Keratinocyte (primary cell): Measurements from ENCODE around the gene ADIPOR1. TPM values are rescaled to one million over a fixed set of nuclear protein-coding genes. Genes with fewer than 3 reads are reported as not detected.

Experiments
- DNase-seq: peaks from one replicate; pipeline ENCODE4 v3.0.0-alpha.2; 2011; ENCODE audit warnings: low read depth, missing footprints, low spot score
- FAIRE-seq: peaks from 2 replicates; lab custom pipeline; 2011; peaks lifted over from hg19 to GRCh38; lab: Jason Lieb, UNC
- H2AFZ ChIP-seq: 2 replicates; pipeline ENCODE4 v1.6.0; 2012; ENCODE audit warnings: low read length, control low read depth, inconsistent platforms; ENCODE audit not compliant: control insufficient read depth
- H3K27ac ChIP-seq: 2 replicates; pipeline ENCODE4 v1.5.1; 2011; ENCODE audit warnings: low read length; ENCODE audit not compliant: control insufficient read depth, insufficient read depth
- H3K27me3 ChIP-seq: 3 replicates; pipeline ENCODE4 v1.6.0; 2011; ENCODE audit warnings: low read length; ENCODE audit not compliant: control insufficient read depth, insufficient read depth; ENCODE audit errors: extremely low read depth
- H3K36me3 ChIP-seq, 2 experiments: 2 replicates in 1 of 2; 3 replicates in 1 of 2; pipeline ENCODE4 v1.5.1; 2011; ENCODE audit warnings: low read length in 2 of 2, mild to moderate bottlenecking in 1 of 2; ENCODE audit not compliant: control insufficient read depth in 2 of 2, insufficient read depth in 2 of 2; ENCODE audit errors: extremely low read depth in 1 of 2
- H3K4me1 ChIP-seq: 3 replicates; pipeline ENCODE4 v1.5.1; 2011; ENCODE audit warnings: low read length; ENCODE audit not compliant: control insufficient read depth, insufficient read depth; ENCODE audit errors: extremely low read depth
- H3K4me2 ChIP-seq: 3 replicates; pipeline ENCODE4 v1.6.0; 2011; ENCODE audit warnings: low read depth, low read length; ENCODE audit not compliant: control insufficient read depth, insufficient read depth; ENCODE audit errors: extremely low read depth
- H3K4me3 ChIP-seq, 3 experiments: fragments of 200-600 bp in 1 of 3; sonication (generic) in 1 of 3; 2 replicates in 2 of 3; 3 replicates in 1 of 3; pipeline ENCODE4 v1.5.1; 2011 to 2016; ENCODE audit warnings: low read length in 3 of 3, mild to moderate bottlenecking in 3 of 3, control low read depth in 2 of 3, inconsistent platforms in 1 of 3, low read depth in 1 of 3, mixed read lengths in 1 of 3, mixed run types in 1 of 3, moderate library complexity in 1 of 3; ENCODE audit not compliant: control insufficient read depth in 2 of 3, insufficient read depth in 2 of 3; ENCODE audit errors: extremely low read depth in 1 of 3
- H3K79me2 ChIP-seq: 2 replicates; pipeline ENCODE4 v1.6.0; 2012; ENCODE audit warnings: low read length; ENCODE audit not compliant: control insufficient read depth, insufficient read depth
- H3K9ac ChIP-seq: 3 replicates; pipeline ENCODE4 v1.6.0; 2011; ENCODE audit warnings: low read length; ENCODE audit not compliant: control insufficient read depth, insufficient read depth; ENCODE audit errors: extremely low read depth
- H3K9me1 ChIP-seq: 3 replicates; pipeline ENCODE4 v1.6.0; 2011; ENCODE audit warnings: low read length; ENCODE audit not compliant: control insufficient read depth, insufficient read depth; ENCODE audit errors: extremely low read depth
- H3K9me3 ChIP-seq: 2 replicates; pipeline ENCODE4 v1.5.1; 2012; ENCODE audit warnings: low read depth, low read length; ENCODE audit not compliant: control insufficient read depth
- H4K20me1 ChIP-seq: 3 replicates; pipeline ENCODE4 v1.6.0; 2011; ENCODE audit warnings: low read length; ENCODE audit not compliant: control insufficient read depth, insufficient read depth; ENCODE audit errors: extremely low read depth
- EZH2 ChIP-seq: IDR thresholded peaks from one replicate; pipeline ENCODE4 v1.6.1; 2012; ENCODE audit warnings: inconsistent platforms, mild to moderate bottlenecking, low read length, moderate library complexity
- dilution Hi-C: fragments of 300-500 bp; cut with MboI; formaldehyde crosslinking; loops from one replicate; pipeline ENCODE4 v1.7.0; 2020; ENCODE audit warnings: low sequenced_read_pairs; ENCODE audit not compliant: extremely low pct_ligation_motif_present
- polyA plus RNA-seq, 5 experiments: library from polyadenylated mRNA; depleted of rRNA in 3 of 5; stranded (reverse) in 3 of 5; stranded (forward) in 1 of 5; unstranded in 1 of 5; fragments of >200 nt; gene quantifications; 1 replicate in 1 of 5; 2 replicates in 3 of 5; 3 replicates in 1 of 5; pipeline versions ENCODE4 v1.2.1 to v1.2.3, GENCODE V29; 2011 to 2012; ENCODE audit warnings: missing spikeins in 2 of 5, low read depth in 1 of 5, low replicate concordance in 1 of 5
- TF ChIP-seq, protein P1 (sequence below), 3 experiments: IDR thresholded peaks in 1 of 3; conservative IDR thresholded peaks in 1 of 3; optimal IDR thresholded peaks in 1 of 3; 2 replicates in 2 of 3; 3 replicates in 1 of 3; pipeline versions ENCODE3 to v1.5.1; 2011; ENCODE audit warnings: low read length in 3 of 3, mild to moderate bottlenecking in 3 of 3, moderate library complexity in 2 of 3, control low read depth in 1 of 3, inconsistent platforms in 1 of 3; ENCODE audit not compliant: insufficient read depth in 2 of 3; ENCODE audit errors: extremely low read depth in 1 of 3

ADIPOR1 gene
- polyA plus RNA-seq, 1 donor (not counting 4 experiments of a cell fraction or from before 2014, with no cell fraction given), result 260 TPM

DNA sequence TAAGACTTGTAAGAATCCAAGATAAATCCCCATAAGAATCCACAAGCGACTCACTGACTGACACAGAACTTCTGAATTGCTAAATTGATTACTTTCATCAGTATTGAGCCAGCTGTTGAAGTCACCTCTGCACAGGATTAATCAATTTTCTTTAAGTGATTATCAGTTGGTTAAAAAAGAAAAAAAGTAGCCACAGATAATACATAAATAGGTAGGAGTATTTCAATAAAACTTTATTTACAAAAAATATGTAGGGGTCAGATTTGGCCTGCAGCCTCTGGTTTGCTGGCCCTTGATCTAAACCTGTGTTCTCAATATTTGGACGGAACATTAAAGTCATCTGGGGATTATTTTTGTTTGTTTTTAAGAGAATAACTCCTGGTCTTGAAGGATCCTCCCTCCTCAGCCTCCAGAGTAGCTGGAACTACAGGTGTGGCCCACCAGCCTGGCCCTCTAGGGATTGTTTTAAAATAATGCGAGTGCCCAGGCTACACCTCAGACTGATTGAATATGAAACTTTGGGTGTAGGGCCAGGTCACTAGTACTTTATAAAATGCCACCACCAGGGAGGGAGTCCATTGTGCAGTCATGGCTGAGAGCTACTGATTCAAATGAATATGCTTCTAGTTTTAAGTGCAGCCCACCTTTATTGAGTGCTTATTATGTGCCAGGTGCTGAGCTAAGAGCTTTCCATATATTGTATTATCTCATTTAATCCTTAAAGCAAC lies 42.3 kb upstream of the ADIPOR1 start:
- no peak overlapping the region for H3K9ac ChIP-seq
- no peaks in the 10 kb centered on the region for H3K9me1 ChIP-seq
- TF ChIP-seq, protein P1, sequence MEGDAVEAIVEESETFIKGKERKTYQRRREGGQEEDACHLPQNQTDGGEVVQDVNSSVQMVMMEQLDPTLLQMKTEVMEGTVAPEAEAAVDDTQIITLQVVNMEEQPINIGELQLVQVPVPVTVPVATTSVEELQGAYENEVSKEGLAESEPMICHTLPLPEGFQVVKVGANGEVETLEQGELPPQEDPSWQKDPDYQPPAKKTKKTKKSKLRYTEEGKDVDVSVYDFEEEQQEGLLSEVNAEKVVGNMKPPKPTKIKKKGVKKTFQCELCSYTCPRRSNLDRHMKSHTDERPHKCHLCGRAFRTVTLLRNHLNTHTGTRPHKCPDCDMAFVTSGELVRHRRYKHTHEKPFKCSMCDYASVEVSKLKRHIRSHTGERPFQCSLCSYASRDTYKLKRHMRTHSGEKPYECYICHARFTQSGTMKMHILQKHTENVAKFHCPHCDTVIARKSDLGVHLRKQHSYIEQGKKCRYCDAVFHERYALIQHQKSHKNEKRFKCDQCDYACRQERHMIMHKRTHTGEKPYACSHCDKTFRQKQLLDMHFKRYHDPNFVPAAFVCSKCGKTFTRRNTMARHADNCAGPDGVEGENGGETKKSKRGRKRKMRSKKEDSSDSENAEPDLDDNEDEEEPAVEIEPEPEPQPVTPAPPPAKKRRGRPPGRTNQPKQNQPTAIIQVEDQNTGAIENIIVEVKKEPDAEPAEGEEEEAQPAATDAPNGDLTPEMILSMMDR (optimal IDR thresholded peaks at IDR 0.05 in 1 of 3, IDR thresholded peaks at IDR 0.05 in 1 of 3, conservative IDR thresholded peaks at IDR 0.05 in 1 of 3; ENCODE audit: extremely low read depth in 1 of 3, insufficient read depth in 2 of 3, low read length in 3 of 3), result no peak
- TF ChIP-seq EZH2, result no peak
- dilution Hi-C loops, result no loop called here
- H3K4me2 ChIP-seq, result no peak overlapping the region
- H3K4me1 ChIP-seq, result no peaks in the 10 kb centered on the region
- no peak overlapping the region for H3K4me3 ChIP-seq
- H3K27ac ChIP-seq, result no peak overlapping the region
- no peaks in the 10 kb centered on the region for H3K79me2 ChIP-seq
- H3K9me3 ChIP-seq, result no peaks in the 10 kb centered on the region
- no peaks in the 10 kb centered on the region for H3K27me3 ChIP-seq
- no peaks in the 10 kb centered on the region for H3K36me3 ChIP-seq
- no peaks in the 10 kb centered on the region for H4K20me1 ChIP-seq
- FAIRE-seq, result no peak
- no peak overlapping the region for H2AFZ ChIP-seq
- no peak for DNase-seq

DNA sequence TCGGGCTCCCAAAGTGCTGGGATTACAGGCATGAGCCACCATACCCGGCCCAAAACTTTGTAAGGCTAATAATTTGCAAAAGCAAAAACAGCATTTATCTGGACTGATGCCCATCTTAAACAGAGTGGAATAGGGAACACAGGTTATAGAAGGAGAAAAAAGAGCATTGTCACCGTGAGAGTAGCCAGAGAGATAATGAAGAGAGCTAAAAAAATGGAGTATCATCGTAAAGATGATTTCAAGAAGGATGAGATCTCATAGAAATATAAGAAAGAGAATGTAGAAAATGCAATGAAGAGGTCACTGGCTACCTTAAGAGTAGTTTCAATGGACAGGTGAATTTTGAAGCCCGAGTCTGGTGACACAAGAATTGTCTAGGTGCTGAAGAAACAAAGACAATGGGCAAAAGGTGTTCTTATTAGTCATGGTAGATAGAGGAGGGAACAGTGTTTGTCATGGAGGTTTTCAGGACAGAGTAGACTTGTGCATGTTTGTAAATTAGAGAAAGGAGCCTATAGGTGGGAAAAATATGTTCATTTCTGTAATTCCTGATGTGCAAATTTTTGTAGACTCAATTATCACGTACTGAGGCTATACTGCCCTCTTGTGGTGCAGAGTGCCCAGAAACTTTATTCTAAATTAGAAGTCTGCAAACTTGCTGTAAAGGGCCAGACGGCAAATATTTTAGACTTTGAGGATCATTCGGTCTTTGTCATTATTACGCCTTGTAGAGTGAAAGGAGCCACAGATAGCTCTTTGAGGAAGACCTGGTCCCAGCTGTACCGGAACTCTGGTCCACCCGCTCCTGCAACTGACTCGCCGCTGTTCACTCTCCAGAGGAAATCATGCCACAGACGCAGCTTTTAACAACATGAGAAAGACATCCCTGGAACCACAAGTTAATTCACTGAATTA lies 41.0 kb upstream of the ADIPOR1 start:
- FAIRE-seq (no peak), DNase-seq (no peak)
- Histone ChIP-seq H3K27me3 (no peaks in the 10 kb centered on the region), H3K4me3 (no peak overlapping the region), H3K27ac (no peak overlapping the region), H3K9ac (no peak overlapping the region), H3K9me1 (no peaks in the 10 kb centered on the region), H3K79me2 (no peaks in the 10 kb centered on the region), H3K9me3 (no peaks in the 10 kb centered on the region), H3K4me1 (no peaks in the 10 kb centered on the region), H3K4me2 (peak overlapping the region; percentile 29), H3K36me3 (no peaks in the 10 kb centered on the region), H2AFZ (peak overlapping the region; percentile 3), H4K20me1 (no peaks in the 10 kb centered on the region)
- dilution Hi-C loops, result no loop called here
- no peak for TF ChIP-seq EZH2
- TF ChIP-seq, protein P1 (optimal IDR thresholded peaks at IDR 0.05 in 1 of 3, IDR thresholded peaks at IDR 0.05 in 1 of 3, conservative IDR thresholded peaks at IDR 0.05 in 1 of 3; ENCODE audit: extremely low read depth in 1 of 3, insufficient read depth in 2 of 3, low read length in 3 of 3), result peak in 2 of 3 experiments; percentile 58 to 76
